Measurements from ENCODE around the gene TVP23C. TPM values are rescaled to one million over a fixed set of nuclear protein-coding genes. Genes with fewer than 3 reads are reported as not detected.

The TVP23C gene
- total and polyA plus RNA-seq, 2 experiments from 2014 or later, result 10.4 to 31.7 TPM

DNA sequence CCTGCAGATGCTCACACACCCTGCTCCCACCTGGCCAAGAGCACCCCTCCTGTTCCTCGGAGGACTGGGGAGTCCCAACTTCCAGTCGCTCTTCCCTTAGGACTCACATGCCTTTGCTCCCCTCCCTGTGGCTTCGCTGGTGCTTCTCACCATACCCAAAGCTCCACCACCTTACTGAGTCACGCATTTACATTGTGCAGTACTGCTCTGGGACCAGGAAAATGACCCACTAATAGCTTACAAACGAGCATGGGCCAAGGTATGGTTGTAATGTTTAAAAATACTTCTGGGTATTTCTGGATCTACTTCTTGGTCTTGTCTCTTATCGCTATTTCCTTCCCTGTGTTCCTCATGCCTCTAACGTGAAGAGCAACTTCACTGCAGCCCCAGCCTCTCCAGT is 54.8 kb downstream of the TVP23C start:
- TF ChIP-seq ZNF114 (CRISPR knock-in tag; IDR thresholded peaks at IDR 0.05), result no peak
- TF ChIP-seq STAT1 (IDR thresholded peaks at IDR 0.05; ENCODE audit: unreplicated experiment), result no peak
- TF ChIP-seq, protein P1, sequence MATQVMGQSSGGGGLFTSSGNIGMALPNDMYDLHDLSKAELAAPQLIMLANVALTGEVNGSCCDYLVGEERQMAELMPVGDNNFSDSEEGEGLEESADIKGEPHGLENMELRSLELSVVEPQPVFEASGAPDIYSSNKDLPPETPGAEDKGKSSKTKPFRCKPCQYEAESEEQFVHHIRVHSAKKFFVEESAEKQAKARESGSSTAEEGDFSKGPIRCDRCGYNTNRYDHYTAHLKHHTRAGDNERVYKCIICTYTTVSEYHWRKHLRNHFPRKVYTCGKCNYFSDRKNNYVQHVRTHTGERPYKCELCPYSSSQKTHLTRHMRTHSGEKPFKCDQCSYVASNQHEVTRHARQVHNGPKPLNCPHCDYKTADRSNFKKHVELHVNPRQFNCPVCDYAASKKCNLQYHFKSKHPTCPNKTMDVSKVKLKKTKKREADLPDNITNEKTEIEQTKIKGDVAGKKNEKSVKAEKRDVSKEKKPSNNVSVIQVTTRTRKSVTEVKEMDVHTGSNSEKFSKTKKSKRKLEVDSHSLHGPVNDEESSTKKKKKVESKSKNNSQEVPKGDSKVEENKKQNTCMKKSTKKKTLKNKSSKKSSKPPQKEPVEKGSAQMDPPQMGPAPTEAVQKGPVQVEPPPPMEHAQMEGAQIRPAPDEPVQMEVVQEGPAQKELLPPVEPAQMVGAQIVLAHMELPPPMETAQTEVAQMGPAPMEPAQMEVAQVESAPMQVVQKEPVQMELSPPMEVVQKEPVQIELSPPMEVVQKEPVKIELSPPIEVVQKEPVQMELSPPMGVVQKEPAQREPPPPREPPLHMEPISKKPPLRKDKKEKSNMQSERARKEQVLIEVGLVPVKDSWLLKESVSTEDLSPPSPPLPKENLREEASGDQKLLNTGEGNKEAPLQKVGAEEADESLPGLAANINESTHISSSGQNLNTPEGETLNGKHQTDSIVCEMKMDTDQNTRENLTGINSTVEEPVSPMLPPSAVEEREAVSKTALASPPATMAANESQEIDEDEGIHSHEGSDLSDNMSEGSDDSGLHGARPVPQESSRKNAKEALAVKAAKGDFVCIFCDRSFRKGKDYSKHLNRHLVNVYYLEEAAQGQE (IDR thresholded peaks at IDR 0.05; ENCODE audit: unreplicated experiment), result no peak
- no peak for TF ChIP-seq CREB1 (CRISPR knock-in tag; IDR thresholded peaks at IDR 0.05; ENCODE audit: low read depth)
- no peak for TF ChIP-seq POLR2AphosphoS5 (IDR thresholded peaks at IDR 0.05; ENCODE audit: low read depth)
- no peak for TF ChIP-seq EZH2 (IDR thresholded peaks at IDR 0.05; ENCODE audit: low read depth, unreplicated experiment)
- no peak for TF ChIP-seq JUNB (IDR thresholded peaks at IDR 0.05; ENCODE audit: unreplicated experiment)
- no peak for TF ChIP-seq EZH2phosphoT487 (IDR thresholded peaks at IDR 0.05; ENCODE audit: unreplicated experiment)
- TF ChIP-seq, protein P2, sequence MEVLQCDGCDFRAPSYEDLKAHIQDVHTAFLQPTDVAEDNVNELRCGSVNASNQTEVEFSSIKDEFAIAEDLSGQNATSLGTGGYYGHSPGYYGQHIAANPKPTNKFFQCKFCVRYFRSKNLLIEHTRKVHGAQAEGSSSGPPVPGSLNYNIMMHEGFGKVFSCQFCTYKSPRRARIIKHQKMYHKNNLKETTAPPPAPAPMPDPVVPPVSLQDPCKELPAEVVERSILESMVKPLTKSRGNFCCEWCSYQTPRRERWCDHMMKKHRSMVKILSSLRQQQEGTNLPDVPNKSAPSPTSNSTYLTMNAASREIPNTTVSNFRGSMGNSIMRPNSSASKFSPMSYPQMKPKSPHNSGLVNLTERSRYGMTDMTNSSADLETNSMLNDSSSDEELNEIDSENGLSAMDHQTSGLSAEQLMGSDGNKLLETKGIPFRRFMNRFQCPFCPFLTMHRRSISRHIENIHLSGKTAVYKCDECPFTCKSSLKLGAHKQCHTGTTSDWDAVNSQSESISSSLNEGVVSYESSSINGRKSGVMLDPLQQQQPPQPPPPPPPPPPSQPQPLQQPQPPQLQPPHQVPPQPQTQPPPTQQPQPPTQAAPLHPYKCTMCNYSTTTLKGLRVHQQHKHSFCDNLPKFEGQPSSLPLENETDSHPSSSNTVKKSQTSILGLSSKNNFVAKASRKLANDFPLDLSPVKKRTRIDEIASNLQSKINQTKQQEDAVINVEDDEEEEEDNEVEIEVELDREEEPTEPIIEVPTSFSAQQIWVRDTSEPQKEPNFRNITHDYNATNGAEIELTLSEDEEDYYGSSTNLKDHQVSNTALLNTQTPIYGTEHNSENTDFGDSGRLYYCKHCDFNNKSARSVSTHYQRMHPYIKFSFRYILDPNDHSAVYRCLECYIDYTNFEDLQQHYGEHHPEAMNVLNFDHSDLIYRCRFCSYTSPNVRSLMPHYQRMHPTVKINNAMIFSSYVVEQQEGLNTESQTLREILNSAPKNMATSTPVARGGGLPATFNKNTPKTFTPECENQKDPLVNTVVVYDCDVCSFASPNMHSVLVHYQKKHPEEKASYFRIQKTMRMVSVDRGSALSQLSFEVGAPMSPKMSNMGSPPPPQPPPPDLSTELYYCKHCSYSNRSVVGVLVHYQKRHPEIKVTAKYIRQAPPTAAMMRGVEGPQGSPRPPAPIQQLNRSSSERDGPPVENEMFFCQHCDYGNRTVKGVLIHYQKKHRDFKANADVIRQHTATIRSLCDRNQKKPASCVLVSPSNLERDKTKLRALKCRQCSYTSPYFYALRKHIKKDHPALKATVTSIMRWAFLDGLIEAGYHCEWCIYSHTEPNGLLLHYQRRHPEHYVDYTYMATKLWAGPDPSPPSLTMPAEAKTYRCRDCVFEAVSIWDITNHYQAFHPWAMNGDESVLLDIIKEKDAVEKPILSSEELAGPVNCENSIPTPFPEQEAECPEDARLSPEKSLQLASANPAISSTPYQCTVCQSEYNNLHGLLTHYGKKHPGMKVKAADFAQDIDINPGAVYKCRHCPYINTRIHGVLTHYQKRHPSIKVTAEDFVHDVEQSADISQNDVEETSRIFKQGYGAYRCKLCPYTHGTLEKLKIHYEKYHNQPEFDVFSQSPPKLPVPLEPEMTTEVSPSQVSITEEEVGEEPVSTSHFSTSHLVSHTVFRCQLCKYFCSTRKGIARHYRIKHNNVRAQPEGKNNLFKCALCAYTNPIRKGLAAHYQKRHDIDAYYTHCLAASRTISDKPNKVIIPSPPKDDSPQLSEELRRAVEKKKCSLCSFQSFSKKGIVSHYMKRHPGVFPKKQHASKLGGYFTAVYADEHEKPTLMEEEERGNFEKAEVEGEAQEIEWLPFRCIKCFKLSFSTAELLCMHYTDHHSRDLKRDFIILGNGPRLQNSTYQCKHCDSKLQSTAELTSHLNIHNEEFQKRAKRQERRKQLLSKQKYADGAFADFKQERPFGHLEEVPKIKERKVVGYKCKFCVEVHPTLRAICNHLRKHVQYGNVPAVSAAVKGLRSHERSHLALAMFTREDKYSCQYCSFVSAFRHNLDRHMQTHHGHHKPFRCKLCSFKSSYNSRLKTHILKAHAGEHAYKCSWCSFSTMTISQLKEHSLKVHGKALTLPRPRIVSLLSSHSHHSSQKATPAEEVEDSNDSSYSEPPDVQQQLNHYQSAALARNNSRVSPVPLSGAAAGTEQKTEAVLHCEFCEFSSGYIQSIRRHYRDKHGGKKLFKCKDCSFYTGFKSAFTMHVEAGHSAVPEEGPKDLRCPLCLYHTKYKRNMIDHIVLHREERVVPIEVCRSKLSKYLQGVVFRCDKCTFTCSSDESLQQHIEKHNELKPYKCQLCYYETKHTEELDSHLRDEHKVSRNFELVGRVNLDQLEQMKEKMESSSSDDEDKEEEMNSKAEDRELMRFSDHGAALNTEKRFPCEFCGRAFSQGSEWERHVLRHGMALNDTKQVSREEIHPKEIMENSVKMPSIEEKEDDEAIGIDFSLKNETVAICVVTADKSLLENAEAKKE (CRISPR knock-in tag; IDR thresholded peaks at IDR 0.05), result no peak
- TF ChIP-seq, protein P3, sequence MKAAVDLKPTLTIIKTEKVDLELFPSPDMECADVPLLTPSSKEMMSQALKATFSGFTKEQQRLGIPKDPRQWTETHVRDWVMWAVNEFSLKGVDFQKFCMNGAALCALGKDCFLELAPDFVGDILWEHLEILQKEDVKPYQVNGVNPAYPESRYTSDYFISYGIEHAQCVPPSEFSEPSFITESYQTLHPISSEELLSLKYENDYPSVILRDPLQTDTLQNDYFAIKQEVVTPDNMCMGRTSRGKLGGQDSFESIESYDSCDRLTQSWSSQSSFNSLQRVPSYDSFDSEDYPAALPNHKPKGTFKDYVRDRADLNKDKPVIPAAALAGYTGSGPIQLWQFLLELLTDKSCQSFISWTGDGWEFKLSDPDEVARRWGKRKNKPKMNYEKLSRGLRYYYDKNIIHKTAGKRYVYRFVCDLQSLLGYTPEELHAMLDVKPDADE (IDR thresholded peaks at IDR 0.05), result no peak
- no peak for TF ChIP-seq NANOG (IDR thresholded peaks at IDR 0.05; ENCODE audit: borderline replicate concordance)
- TF ChIP-seq, protein P4, sequence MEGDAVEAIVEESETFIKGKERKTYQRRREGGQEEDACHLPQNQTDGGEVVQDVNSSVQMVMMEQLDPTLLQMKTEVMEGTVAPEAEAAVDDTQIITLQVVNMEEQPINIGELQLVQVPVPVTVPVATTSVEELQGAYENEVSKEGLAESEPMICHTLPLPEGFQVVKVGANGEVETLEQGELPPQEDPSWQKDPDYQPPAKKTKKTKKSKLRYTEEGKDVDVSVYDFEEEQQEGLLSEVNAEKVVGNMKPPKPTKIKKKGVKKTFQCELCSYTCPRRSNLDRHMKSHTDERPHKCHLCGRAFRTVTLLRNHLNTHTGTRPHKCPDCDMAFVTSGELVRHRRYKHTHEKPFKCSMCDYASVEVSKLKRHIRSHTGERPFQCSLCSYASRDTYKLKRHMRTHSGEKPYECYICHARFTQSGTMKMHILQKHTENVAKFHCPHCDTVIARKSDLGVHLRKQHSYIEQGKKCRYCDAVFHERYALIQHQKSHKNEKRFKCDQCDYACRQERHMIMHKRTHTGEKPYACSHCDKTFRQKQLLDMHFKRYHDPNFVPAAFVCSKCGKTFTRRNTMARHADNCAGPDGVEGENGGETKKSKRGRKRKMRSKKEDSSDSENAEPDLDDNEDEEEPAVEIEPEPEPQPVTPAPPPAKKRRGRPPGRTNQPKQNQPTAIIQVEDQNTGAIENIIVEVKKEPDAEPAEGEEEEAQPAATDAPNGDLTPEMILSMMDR (conservative IDR thresholded peaks at IDR 0.05; ENCODE audit: low read depth in 2 of 2), result no peak
- TF ChIP-seq ZNF331 (CRISPR knock-in tag; IDR thresholded peaks at IDR 0.05; ENCODE audit: low read depth), result no peak
- peaks cover 40% of the 10 kb centered on the region for H3K36me3 Mint-ChIP-seq (ENCODE audit: low read depth)
- Histone ChIP-seq H3K9me2 (ENCODE audit: insufficient read depth) (no peaks in the 10 kb centered on the region), H3K27me3 (ENCODE audit: insufficient read depth) (no peaks in the 10 kb centered on the region), H3K79me2 (replicated peaks; ENCODE audit: insufficient read depth) (no peaks in the 10 kb centered on the region), H3F3A (replicated peaks; ENCODE audit: low read depth) (no peaks in the 10 kb centered on the region), H3K27ac (ENCODE audit: low read depth) (no peak overlapping the region), H3K4me3 (no peak overlapping the region), H4K20me1 (replicated peaks; ENCODE audit: insufficient read depth) (peaks cover 5% of the 10 kb centered on the region), H3K4me1 (ENCODE audit: insufficient read depth) (no peaks in the 10 kb centered on the region), H3K4me2 (no peak overlapping the region), H2AFZ (no peak overlapping the region), H3K36me3 (ENCODE audit: insufficient read depth) (no peaks in the 10 kb centered on the region)
- peaks cover 7% of the 10 kb centered on the region for H3K27me3 Mint-ChIP-seq (ENCODE audit: insufficient read depth, low read depth, poor library complexity)
- peaks cover 2% of the 10 kb centered on the region; the same call in 1 of the 3 replicates for H3K9me3 Mint-ChIP-seq
- H3K4me3 Mint-ChIP-seq, result no peak overlapping the region
- DNase-seq (ENCODE audit: low spot score) (no peak), ATAC-seq (no peak)
- H3K4me1 Mint-ChIP-seq, result peaks cover 2% of the 10 kb centered on the region
- H3K27ac Mint-ChIP-seq, result no peak overlapping the region; the same call in 1 of the 2 replicates
